Endothelial cell of umbilical vein (primary cell): ENCODE data around the gene CUBN. TPM values are rescaled to one million over a fixed set of nuclear protein-coding genes. Genes with fewer than 3 reads are reported as not detected.

Experiments used
- BruUV-seq: library from RNA; stranded (reverse); fragments of 400-500 nt; replicated peaks from 2 replicates; lab custom pipeline; 2021; lab: Mats Ljungman, UMichigan
- CTCF ChIA-PET: fragments of 300-600, 350-600 bp; sonication (Branson Sonifier 250); formaldehyde crosslinking; loops from one replicate; lab custom pipeline; 2021; ENCODE audit warnings: antibody characterized with exemption, inconsistent platforms; lab: Charles Lee
- POLR2A ChIA-PET: fragments of 300-600, 350-600 bp; sonication (Branson Sonifier 250); formaldehyde crosslinking; loops from one replicate; lab custom pipeline; 2021; ENCODE audit warnings: antibody characterized with exemption, inconsistent platforms; lab: Charles Lee
- DNase-seq: peaks from one replicate; pipeline ENCODE4 v3.0.0-alpha.2; 2011; ENCODE audit warnings: low read depth, low spot score
- FAIRE-seq: peaks from 2 replicates; lab custom pipeline; 2011; peaks lifted over from hg19 to GRCh38; lab: Jason Lieb, UNC
- H2AFZ ChIP-seq: 2 replicates; pipeline ENCODE4 v1.6.0; 2012; ENCODE audit warnings: low read depth, low read length, control low read depth, inconsistent platforms
- H3K27ac ChIP-seq: 2 replicates; pipeline ENCODE4 v1.5.1; 2011; ENCODE audit warnings: low read depth, mild to moderate bottlenecking, control low read depth, low read length, moderate library complexity; ENCODE audit not compliant: insufficient read depth
- H3K27me3 ChIP-seq, 2 experiments: 2 replicates each; pipeline versions ENCODE4 v1.6.0 to v1.6.1; 2011; ENCODE audit warnings: low read length in 2 of 2, mixed read lengths in 1 of 2; ENCODE audit not compliant: control insufficient read depth in 2 of 2, insufficient read depth in 2 of 2
- H3K36me3 ChIP-seq, 2 experiments: 2 replicates in 1 of 2; 3 replicates in 1 of 2; pipeline ENCODE4 v1.5.1; 2011; ENCODE audit warnings: low read length in 2 of 2, mild to moderate bottlenecking in 1 of 2, moderate library complexity in 1 of 2; ENCODE audit not compliant: control insufficient read depth in 2 of 2, insufficient read depth in 2 of 2; ENCODE audit errors: extremely low read depth in 1 of 2
- H3K4me1 ChIP-seq: 3 replicates; pipeline ENCODE4 v1.5.1; 2011; ENCODE audit warnings: mild to moderate bottlenecking, low read length; ENCODE audit not compliant: control insufficient read depth, insufficient read depth; ENCODE audit errors: extremely low read depth
- H3K4me2 ChIP-seq: 2 replicates; pipeline ENCODE4 v1.6.1; 2011; ENCODE audit warnings: low read length, control low read depth, mixed read lengths; ENCODE audit not compliant: insufficient read depth
- H3K4me3 ChIP-seq, 3 experiments: fragments of 200-600 bp in 1 of 3; sonication (generic), shearing (Covaris generic) in 1 of 3; replicated peaks in 1 of 3; 2 replicates each; pipeline ENCODE4 v1.5.1; 2011 to 2016; ENCODE audit warnings: control low read depth in 3 of 3, low read length in 3 of 3, mild to moderate bottlenecking in 2 of 3, inconsistent platforms in 1 of 3, low read depth in 1 of 3, moderate library complexity in 1 of 3; ENCODE audit not compliant: insufficient read depth in 1 of 3
- H3K79me2 ChIP-seq: 2 replicates; pipeline ENCODE4 v1.6.0; 2012; ENCODE audit warnings: low read length, inconsistent platforms; ENCODE audit not compliant: control insufficient read depth, insufficient read depth
- H3K9ac ChIP-seq: replicated peaks from 2 replicates; pipeline ENCODE3; 2011; ENCODE audit warnings: low read length, control low read depth; ENCODE audit not compliant: insufficient read depth; ENCODE audit errors: extremely low read depth
- H3K9me1 ChIP-seq: replicated peaks from 3 replicates; pipeline ENCODE4 v1.6.0; 2011; ENCODE audit warnings: mild to moderate bottlenecking, low read length; ENCODE audit not compliant: control insufficient read depth, insufficient read depth; ENCODE audit errors: extremely low read depth
- H3K9me3 ChIP-seq: replicated peaks from 2 replicates; pipeline ENCODE4 v1.5.1; 2012; ENCODE audit warnings: low read length, inconsistent platforms; ENCODE audit not compliant: control insufficient read depth, insufficient read depth
- H4K20me1 ChIP-seq: replicated peaks from 2 replicates; pipeline ENCODE3; 2011; ENCODE audit warnings: mild to moderate bottlenecking, low read length; ENCODE audit not compliant: control insufficient read depth, insufficient read depth; ENCODE audit errors: extremely low read depth
- EZH2 ChIP-seq: IDR thresholded peaks from 2 replicates; pipeline ENCODE4 v1.6.1; 2012; ENCODE audit warnings: borderline replicate concordance, low read depth, mild to moderate bottlenecking, moderate library complexity, low read length, inconsistent platforms; ENCODE audit not compliant: severe bottlenecking
- FOS ChIP-seq: IDR thresholded peaks from 2 replicates; pipeline ENCODE4 v1.6.1; 2011; ENCODE audit warnings: mild to moderate bottlenecking, low read length, moderate library complexity, borderline replicate concordance; ENCODE audit not compliant: insufficient read depth
- GATA2 ChIP-seq: IDR thresholded peaks from 2 replicates; pipeline ENCODE4 v1.7.0; 2011; ENCODE audit warnings: low read depth, mild to moderate bottlenecking, moderate library complexity, mixed read lengths, low read length; ENCODE audit not compliant: insufficient read length, insufficient read depth
- JUN ChIP-seq: IDR thresholded peaks from 2 replicates; pipeline ENCODE4 v1.6.1; 2011; ENCODE audit warnings: borderline replicate concordance, low read depth; ENCODE audit not compliant: insufficient read length, insufficient read depth
- MYC ChIP-seq: IDR thresholded peaks from one replicate; pipeline ENCODE4 v1.6.1; 2011; ENCODE audit warnings: mild to moderate bottlenecking, low read depth, low read length
- POLR2A ChIP-seq: IDR thresholded peaks from 2 replicates; pipeline ENCODE4 v1.6.1; 2012; ENCODE audit warnings: low read depth, mild to moderate bottlenecking, control low read depth, low read length
- POLR2AphosphoS5 ChIP-seq: IDR thresholded peaks from 2 replicates; pipeline ENCODE4 v1.6.1; 2012; ENCODE audit warnings: low read depth, mild to moderate bottlenecking, control low read depth, low read length, moderate library complexity; ENCODE audit not compliant: insufficient read depth
- dilution Hi-C: fragments of 300-500 bp; cut with MboI; formaldehyde crosslinking; loops from one replicate; pipeline ENCODE4 v1.15.0; 2019; ENCODE audit warnings: low sequenced_read_pairs; ENCODE audit not compliant: extremely low pct_ligation_motif_present
- intact Hi-C: fragments of 100-400 bp; cut with micrococcal nuclease; formaldehyde crosslinking; loops from one replicate; pipeline ENCODE4 v1.10.0; 2022
- polyA plus RNA-seq, 4 experiments: library from polyadenylated mRNA; depleted of rRNA in 3 of 4; stranded (reverse) in 3 of 4; unstranded in 1 of 4; fragments of >200 nt; gene quantifications; 2 replicates each; pipeline versions ENCODE4 v1.2.1 to v1.2.3, GENCODE V29; 2011 to 2012; ENCODE audit warnings: missing spikeins in 1 of 4
- total RNA-seq: library from RNA; stranded (reverse); gene quantifications from 2 replicates; pipeline ENCODE4 v1.2.3, GENCODE V29; 2021
- TF ChIP-seq, protein P1 (sequence below): IDR thresholded peaks from 2 replicates; pipeline ENCODE4 v1.6.1; 2011; ENCODE audit not compliant: insufficient read depth, insufficient read length
- TF ChIP-seq, protein P2 (sequence below), 2 donors: IDR thresholded peaks; 1 replicate in 1 of 2; 2 replicates in 1 of 2; pipeline ENCODE4 v1.5.1; 2011; ENCODE audit warnings: low read length in 2 of 2, mild to moderate bottlenecking in 2 of 2, moderate library complexity in 2 of 2, control low read depth in 1 of 2, inconsistent platforms in 1 of 2, low read depth in 1 of 2; ENCODE audit not compliant: insufficient read depth in 1 of 2; ENCODE audit errors: extremely low read depth in 1 of 2

Gene CUBN
- total and polyA plus RNA-seq, 2 donors (not counting 3 experiments of a cell fraction or from before 2014, with no cell fraction given) = 2.7 to 4.6 TPM

DNA sequence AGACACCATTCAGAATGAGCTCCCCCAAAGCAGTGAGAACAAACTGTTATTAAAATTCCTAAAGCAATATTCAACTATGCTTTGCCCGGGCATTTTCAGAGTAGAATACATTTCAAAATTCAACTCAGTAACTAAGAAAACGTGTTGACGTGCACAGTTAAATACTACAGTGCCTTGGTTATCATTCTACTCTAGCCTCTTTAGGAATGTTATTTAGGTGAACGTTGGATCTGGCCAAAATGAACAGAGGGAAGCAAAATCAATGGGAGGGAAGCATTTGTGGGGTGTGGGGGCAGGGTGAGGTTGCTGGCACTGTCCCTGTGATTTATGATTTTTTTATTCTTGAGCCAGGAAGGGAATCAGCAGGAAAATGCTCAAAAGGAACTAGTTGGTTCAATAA lies 339.8 kb downstream of the CUBN start:
- H3K9me1 ChIP-seq = no peaks in the 10 kb centered on the region
- no peak for FAIRE-seq
- H3K4me3 ChIP-seq = no peak overlapping the region
- no peak overlapping the region for H3K9ac ChIP-seq
- ChIA-PET CTCF (interaction anchor here (1.4 kb wide), 1 partner anchor 19 kb away, joined by 3 read pairs; no protein-coding TSS in a partner anchor), POLR2A (no interaction called here)
- no peaks in the 10 kb centered on the region for H3K9me3 ChIP-seq
- H3K27ac ChIP-seq = no peak overlapping the region
- H3K36me3 ChIP-seq = peaks cover 0 to 3% of the 10 kb centered on the region in 2 experiments
- dilution Hi-C loops = no loop called here
- H3K4me1 ChIP-seq = no peaks in the 10 kb centered on the region
- intact Hi-C loops = no loop called here
- H2AFZ ChIP-seq = no peak overlapping the region
- H3K4me2 ChIP-seq = no peak overlapping the region
- TF ChIP-seq GATA2 (no peak), JUN (no peak), FOS (no peak), POLR2AphosphoS5 (no peak), MYC (no peak), EZH2 (no peak), POLR2A (no peak)
- TF ChIP-seq, protein P1, sequence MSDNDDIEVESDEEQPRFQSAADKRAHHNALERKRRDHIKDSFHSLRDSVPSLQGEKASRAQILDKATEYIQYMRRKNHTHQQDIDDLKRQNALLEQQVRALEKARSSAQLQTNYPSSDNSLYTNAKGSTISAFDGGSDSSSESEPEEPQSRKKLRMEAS = no peak
- TF ChIP-seq, protein P2, sequence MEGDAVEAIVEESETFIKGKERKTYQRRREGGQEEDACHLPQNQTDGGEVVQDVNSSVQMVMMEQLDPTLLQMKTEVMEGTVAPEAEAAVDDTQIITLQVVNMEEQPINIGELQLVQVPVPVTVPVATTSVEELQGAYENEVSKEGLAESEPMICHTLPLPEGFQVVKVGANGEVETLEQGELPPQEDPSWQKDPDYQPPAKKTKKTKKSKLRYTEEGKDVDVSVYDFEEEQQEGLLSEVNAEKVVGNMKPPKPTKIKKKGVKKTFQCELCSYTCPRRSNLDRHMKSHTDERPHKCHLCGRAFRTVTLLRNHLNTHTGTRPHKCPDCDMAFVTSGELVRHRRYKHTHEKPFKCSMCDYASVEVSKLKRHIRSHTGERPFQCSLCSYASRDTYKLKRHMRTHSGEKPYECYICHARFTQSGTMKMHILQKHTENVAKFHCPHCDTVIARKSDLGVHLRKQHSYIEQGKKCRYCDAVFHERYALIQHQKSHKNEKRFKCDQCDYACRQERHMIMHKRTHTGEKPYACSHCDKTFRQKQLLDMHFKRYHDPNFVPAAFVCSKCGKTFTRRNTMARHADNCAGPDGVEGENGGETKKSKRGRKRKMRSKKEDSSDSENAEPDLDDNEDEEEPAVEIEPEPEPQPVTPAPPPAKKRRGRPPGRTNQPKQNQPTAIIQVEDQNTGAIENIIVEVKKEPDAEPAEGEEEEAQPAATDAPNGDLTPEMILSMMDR (IDR thresholded peaks at IDR 0.05; ENCODE audit: extremely low read depth in 1 of 2, insufficient read depth in 1 of 2, low read depth in 1 of 2, low read length in 2 of 2) = no peak
- H3K27me3 ChIP-seq = no peaks in the 10 kb centered on the region
- BruUV-seq = no TSS peak
- DNase-seq = no peak
- H3K79me2 ChIP-seq = peaks cover 17% of the 10 kb centered on the region
- H4K20me1 ChIP-seq = no peaks in the 10 kb centered on the region
